ENCODE results near the gene CACNA1C.
"Not testable (repeated sequence)": the region's sequence is repeated elsewhere in the genome, so short reads cannot be mapped to it uniquely, and the experiment has no call there.

The CACNA1C gene

GRCh38 chr12:2677142-2677880, 624.5 kb downstream of the CACNA1C start:
- no peak for DNase-seq (ENCODE audit: low read depth)

DNA sequence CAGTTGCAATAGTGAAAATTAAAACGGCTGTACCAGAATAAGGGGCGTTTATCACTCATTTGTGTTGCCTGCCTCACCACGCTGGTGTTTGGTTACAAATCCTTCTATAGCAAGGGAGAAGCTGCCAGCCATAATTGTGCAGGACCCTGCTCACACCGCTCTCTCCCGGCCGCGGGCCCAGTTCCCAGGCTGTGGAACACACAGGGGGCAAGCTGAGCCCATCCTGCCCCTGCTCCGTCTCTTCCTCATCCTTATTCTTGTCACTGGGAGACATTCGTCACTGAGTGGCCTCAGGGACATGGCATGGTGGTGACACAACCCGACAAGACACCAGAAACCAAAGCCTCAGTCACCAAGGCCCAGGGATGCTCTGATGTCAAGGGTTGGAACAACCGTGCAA, 625.6 kb downstream of the CACNA1C start:
- DNase-seq (ENCODE audit: low read depth): no peak

GRCh38 chr12:2679068-2679815, 626.5 kb downstream of the CACNA1C start:
- DNase-seq (ENCODE audit: low read depth): no peak

DNA sequence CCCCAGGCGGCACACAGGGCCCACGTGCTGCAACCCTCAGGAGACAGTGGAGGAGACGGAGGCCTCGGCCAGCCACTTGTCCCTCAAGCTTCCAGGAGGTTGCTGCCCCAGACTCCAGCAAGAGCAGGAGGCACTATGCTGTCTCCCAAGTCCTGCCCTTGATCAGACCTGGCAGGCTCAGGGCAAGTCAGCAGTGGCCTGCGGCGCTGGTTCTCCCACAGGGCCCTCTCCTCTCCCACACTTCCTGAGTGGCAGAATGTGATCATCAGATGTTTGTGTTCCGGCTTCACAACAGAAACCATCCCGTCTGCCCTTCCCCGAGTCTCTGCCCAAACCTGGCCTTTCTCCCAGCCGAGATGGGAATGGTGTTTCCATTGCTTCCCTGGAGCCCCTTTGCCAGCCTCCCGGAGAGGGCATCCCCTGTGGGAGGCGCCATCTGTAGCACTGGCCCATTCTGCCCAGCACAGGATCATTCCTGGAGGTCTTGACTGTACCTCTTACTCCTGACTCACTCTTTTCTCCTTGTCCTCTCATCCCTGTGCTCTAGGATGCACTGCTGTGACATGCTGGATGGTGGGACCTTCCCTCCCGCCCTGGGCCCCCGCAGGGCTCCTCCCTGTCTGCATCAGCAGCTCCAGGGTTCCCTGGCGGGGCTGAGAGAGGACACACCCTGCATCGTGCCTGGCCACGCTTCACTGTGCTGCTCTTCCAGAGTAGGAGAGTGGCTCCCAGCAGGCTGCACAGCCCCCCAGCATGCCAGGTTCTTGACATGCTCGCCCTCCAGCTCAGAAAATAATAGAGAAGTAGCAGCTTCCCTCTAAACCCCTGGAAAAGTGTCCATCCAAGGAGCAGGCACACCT, 627.3 kb downstream of the CACNA1C start:
- no peak for DNase-seq (ENCODE audit: low read depth)

DNA sequence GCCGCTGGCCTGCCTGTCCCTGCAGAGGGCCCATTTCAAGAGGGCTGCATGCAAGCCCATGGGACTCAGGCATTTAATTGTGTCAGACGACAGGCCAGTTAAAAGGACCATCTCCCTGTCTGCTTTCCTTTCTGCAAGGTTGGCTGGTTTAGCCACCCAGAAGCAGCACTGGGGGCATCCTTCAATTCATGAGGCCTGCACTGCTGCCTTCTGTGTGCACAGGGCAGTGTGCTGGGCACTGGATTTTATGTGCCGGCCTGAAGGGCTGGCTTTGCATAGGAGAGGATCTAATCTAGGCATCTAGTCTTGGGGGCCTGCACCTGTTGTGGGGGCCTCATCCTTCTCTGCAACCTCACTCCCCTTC, 627.9 kb downstream of the CACNA1C start:
- DNase-seq (ENCODE audit: low read depth): no peak

GRCh38 chr12:2681450-2682205, 628.8 kb downstream of the CACNA1C start:
- DNase-seq (ENCODE audit: low read depth): no peak

- DNase-seq (ENCODE audit: low read depth): peak; percentile 24
Measured at GRCh38 chr12:2682296-2683251, 629.8 kb downstream of the CACNA1C start.

GRCh38 chr12:2683283-2684025, 630.7 kb downstream of the CACNA1C start:
- no peak for DNase-seq (ENCODE audit: low read depth)

- not testable (repeated sequence) for DNase-seq (ENCODE audit: low read depth)
Measured at GRCh38 chr12:2684026-2684325, 631.2 kb downstream of the CACNA1C start.

GRCh38 chr12:2685620-2686279, 633.0 kb downstream of the CACNA1C start:
- DNase-seq (ENCODE audit: low read depth): not testable (repeated sequence)

DNA sequence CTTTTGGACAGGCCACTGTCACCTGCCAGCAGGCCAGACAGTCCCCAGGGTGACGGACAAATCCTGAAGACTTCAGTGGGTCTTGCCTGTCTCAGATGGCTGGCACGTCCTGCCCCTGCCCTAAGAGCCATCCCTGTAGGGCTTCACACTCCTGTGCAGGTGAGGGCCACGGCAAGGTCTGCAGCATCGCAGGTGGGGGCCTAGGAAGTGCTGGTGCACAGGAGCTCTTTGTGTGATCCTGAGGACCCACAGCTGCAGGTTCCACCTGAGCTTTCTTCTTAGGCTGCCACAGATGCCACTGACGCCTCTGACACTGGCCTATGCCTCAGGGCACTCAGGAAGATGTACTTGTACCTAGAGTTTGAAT, 633.5 kb downstream of the CACNA1C start:
- no peak for DNase-seq (ENCODE audit: low read depth)

- no peak for DNase-seq (ENCODE audit: low read depth)
Measured at GRCh38 chr12:2687058-2687457, 634.3 kb downstream of the CACNA1C start.

- DNase-seq (ENCODE audit: low read depth): no peak
Measured at GRCh38 chr12:2687726-2688125, 634.9 kb downstream of the CACNA1C start.

- DNase-seq (ENCODE audit: low read depth): no peak
Measured at GRCh38 chr12:2688381-2688931, 635.7 kb downstream of the CACNA1C start.

GRCh38 chr12:2689393-2689792, 636.6 kb downstream of the CACNA1C start:
- DNase-seq (ENCODE audit: low read depth): no peak

DNA sequence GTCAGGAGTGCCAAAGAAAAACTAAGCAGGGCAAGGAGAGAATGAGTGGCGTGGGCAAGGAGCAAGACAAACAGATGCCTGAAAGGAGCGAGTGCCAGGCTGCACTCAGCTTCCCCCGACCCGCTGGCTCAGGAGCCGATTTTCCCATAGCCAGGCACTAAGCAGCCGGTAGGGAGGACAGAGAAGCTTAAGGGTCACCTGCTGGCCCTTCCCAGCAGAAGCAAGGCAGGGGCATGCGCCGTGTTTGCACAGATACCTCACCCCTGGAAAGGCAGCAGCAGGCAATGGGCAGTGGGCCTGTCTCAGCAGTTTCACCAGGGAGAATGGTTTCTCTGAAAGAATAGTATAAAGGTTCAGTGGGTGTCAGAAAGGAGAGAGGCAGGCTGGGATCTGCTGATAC, 637.1 kb downstream of the CACNA1C start:
- DNase-seq (ENCODE audit: low read depth): no peak

DNA sequence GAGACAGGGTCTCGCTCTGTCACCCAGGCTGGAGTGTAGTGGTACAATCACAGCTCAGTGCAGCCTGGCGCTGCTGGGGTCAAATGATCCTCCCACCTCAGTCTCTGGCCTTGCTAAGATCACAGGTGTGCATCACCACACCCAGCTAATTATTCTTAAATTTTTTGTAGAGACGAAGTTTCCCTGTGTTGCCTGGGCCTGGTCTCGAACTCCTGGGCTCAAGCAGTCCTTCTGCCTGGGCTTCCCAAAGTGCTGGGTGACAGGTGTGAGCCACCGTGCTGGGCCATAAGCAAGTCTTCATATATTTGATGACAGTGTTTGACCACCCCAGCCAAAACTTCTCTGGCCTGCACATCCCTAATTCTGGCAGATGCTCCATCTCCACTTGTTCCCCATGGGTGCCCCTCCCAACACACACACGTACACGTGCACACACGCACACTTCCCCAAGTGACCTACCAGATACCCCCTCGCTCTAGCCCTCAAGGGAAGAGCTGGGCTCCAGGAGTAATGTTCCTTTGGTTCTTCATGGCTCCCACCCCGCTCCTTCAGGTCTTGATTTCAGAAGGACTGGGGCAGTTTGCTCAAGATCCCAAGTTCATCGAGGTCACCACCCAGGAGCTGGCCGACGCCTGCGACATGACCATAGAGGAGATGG, 637.7 kb downstream of the CACNA1C start:
- no peak for DNase-seq (ENCODE audit: low read depth)

- peak; percentile 48 for DNase-seq (ENCODE audit: low read depth)
Measured at GRCh38 chr12:2691006-2691344, 638.2 kb downstream of the CACNA1C start.

All from activated gamma-delta T cell treated with anti-CD3 and anti-CD28 coated beads, Interleukin-2, amount 50 U/mL, for 16 hours (primary cell).